Activated naive CD8-positive, alpha-beta T cell treated with anti-CD3 and anti-CD28 coated beads for 36 hours (primary cell): ENCODE results near the gene XYLT1. TPM values are rescaled to one million over a fixed set of nuclear protein-coding genes. Genes with fewer than 3 reads are reported as not detected.

Experiments
- DNase-seq: peaks from one replicate; pipeline ENCODE4 v3.0.0; 2021
- H3K27ac Mint-ChIP-seq: one replicate; pipeline ENCODE4 v1.8.0; 2022; ENCODE audit warnings: mild to moderate bottlenecking, moderate library complexity, mixed read lengths
- H3K27me3 Mint-ChIP-seq: one replicate; pipeline ENCODE4 v1.8.0; 2022; ENCODE audit warnings: mild to moderate bottlenecking, mixed read lengths
- H3K36me3 Mint-ChIP-seq: one replicate; pipeline ENCODE4 v1.8.0; 2021; ENCODE audit warnings: mild to moderate bottlenecking, mixed read lengths
- H3K4me1 Mint-ChIP-seq: one replicate; pipeline ENCODE4 v1.8.0; 2021; ENCODE audit warnings: mixed read lengths
- H3K4me3 Mint-ChIP-seq: one replicate; pipeline ENCODE4 v1.8.0; 2022; ENCODE audit warnings: mild to moderate bottlenecking, moderate library complexity, mixed read lengths
- H3K9me3 Mint-ChIP-seq: one replicate; pipeline ENCODE4 v1.8.0; 2022; ENCODE audit warnings: mixed read lengths
- total RNA-seq, 2 experiments: library from RNA; stranded (reverse); gene quantifications; one replicate each; pipeline ENCODE4 v1.2.3, GENCODE V29; 2021

Gene XYLT1
- total RNA-seq, 2 experiments from 2014 or later: 4.1 to 4.6 TPM

GRCh38 chr16:17302620-17303019, 168.1 kb downstream of the XYLT1 start:
- Mint-ChIP-seq H3K36me3 (peaks cover 2% of the 10 kb centered on the region), H3K27ac (peak overlapping the region; percentile 55), H3K4me1 (peaks cover 34% of the 10 kb centered on the region), H3K9me3 (no peaks in the 10 kb centered on the region), H3K27me3 (no peaks in the 10 kb centered on the region), H3K4me3 (no peak overlapping the region)
- DNase-seq: no peak

GRCh38 chr16:17302214-17302613, 168.5 kb downstream of the XYLT1 start:
- no peak for DNase-seq
- Mint-ChIP-seq H3K4me1 (peaks cover 34% of the 10 kb centered on the region), H3K27ac (no peak overlapping the region), H3K4me3 (no peak overlapping the region), H3K27me3 (no peaks in the 10 kb centered on the region), H3K9me3 (no peaks in the 10 kb centered on the region), H3K36me3 (peaks cover 2% of the 10 kb centered on the region)

- DNase-seq: no peak
- H3K36me3 Mint-ChIP-seq: peaks cover 2% of the 10 kb centered on the region
- H3K4me3 Mint-ChIP-seq: no peak overlapping the region
- H3K9me3 Mint-ChIP-seq: no peaks in the 10 kb centered on the region
- H3K27ac Mint-ChIP-seq: no peak overlapping the region
- peaks cover 34% of the 10 kb centered on the region for H3K4me1 Mint-ChIP-seq
- H3K27me3 Mint-ChIP-seq: no peaks in the 10 kb centered on the region
These were observed 169.1 kb downstream of the XYLT1 start for GRCh38 chr16:17301593-17302135.

GRCh38 chr16:17301184-17301583, 169.6 kb downstream of the XYLT1 start:
- no peak for DNase-seq
- no peak overlapping the region for H3K4me3 Mint-ChIP-seq
- peaks cover 2% of the 10 kb centered on the region for H3K36me3 Mint-ChIP-seq
- no peaks in the 10 kb centered on the region for H3K9me3 Mint-ChIP-seq
- no peaks in the 10 kb centered on the region for H3K27me3 Mint-ChIP-seq
- H3K27ac Mint-ChIP-seq: no peak overlapping the region
- peaks cover 33% of the 10 kb centered on the region for H3K4me1 Mint-ChIP-seq

GRCh38 chr16:17299790-17300189, 171.0 kb downstream of the XYLT1 start:
- Mint-ChIP-seq H3K27ac (no peak overlapping the region), H3K36me3 (no peaks in the 10 kb centered on the region), H3K4me1 (peaks cover 19% of the 10 kb centered on the region), H3K27me3 (no peaks in the 10 kb centered on the region), H3K9me3 (no peaks in the 10 kb centered on the region), H3K4me3 (no peak overlapping the region)
- DNase-seq: no peak

- Mint-ChIP-seq H3K4me3 (no peak overlapping the region), H3K9me3 (no peaks in the 10 kb centered on the region), H3K27ac (no peak overlapping the region), H3K4me1 (peaks cover 12% of the 10 kb centered on the region), H3K36me3 (no peaks in the 10 kb centered on the region), H3K27me3 (no peaks in the 10 kb centered on the region)
- DNase-seq: no peak
These were observed 172.5 kb downstream of the XYLT1 start for GRCh38 chr16:17298238-17298637.

GRCh38 chr16:17296431-17296830, 174.3 kb downstream of the XYLT1 start:
- no peak overlapping the region for H3K27ac Mint-ChIP-seq
- H3K36me3 Mint-ChIP-seq: peaks cover 3% of the 10 kb centered on the region
- H3K9me3 Mint-ChIP-seq: no peaks in the 10 kb centered on the region
- no peaks in the 10 kb centered on the region for H3K4me1 Mint-ChIP-seq
- no peak for DNase-seq
- no peak overlapping the region for H3K4me3 Mint-ChIP-seq
- H3K27me3 Mint-ChIP-seq: no peaks in the 10 kb centered on the region

- no peaks in the 10 kb centered on the region for H3K4me1 Mint-ChIP-seq
- peaks cover 3% of the 10 kb centered on the region for H3K36me3 Mint-ChIP-seq
- H3K9me3 Mint-ChIP-seq: no peaks in the 10 kb centered on the region
- no peaks in the 10 kb centered on the region for H3K27me3 Mint-ChIP-seq
- DNase-seq: no peak
- no peak overlapping the region for H3K4me3 Mint-ChIP-seq
- no peak overlapping the region for H3K27ac Mint-ChIP-seq
These were observed 174.8 kb downstream of the XYLT1 start for GRCh38 chr16:17295948-17296347.

- H3K9me3 Mint-ChIP-seq: no peaks in the 10 kb centered on the region
- no peaks in the 10 kb centered on the region for H3K4me1 Mint-ChIP-seq
- no peak for DNase-seq
- H3K4me3 Mint-ChIP-seq: no peak overlapping the region
- H3K27me3 Mint-ChIP-seq: no peaks in the 10 kb centered on the region
- H3K36me3 Mint-ChIP-seq: peaks cover 3% of the 10 kb centered on the region
- no peak overlapping the region for H3K27ac Mint-ChIP-seq
These were observed 175.9 kb downstream of the XYLT1 start for GRCh38 chr16:17294856-17295255.

- DNase-seq: no peak
- H3K9me3 Mint-ChIP-seq: no peaks in the 10 kb centered on the region
- no peak overlapping the region for H3K4me3 Mint-ChIP-seq
- peaks cover 1% of the 10 kb centered on the region for H3K4me1 Mint-ChIP-seq
- no peak overlapping the region for H3K27ac Mint-ChIP-seq
- no peaks in the 10 kb centered on the region for H3K27me3 Mint-ChIP-seq
- H3K36me3 Mint-ChIP-seq: peaks cover 5% of the 10 kb centered on the region
These were observed 176.8 kb downstream of the XYLT1 start for GRCh38 chr16:17293813-17294558.

- no peak for DNase-seq
- no peaks in the 10 kb centered on the region for H3K9me3 Mint-ChIP-seq
- peaks cover 3% of the 10 kb centered on the region for H3K4me1 Mint-ChIP-seq
- H3K4me3 Mint-ChIP-seq: no peak overlapping the region
- H3K36me3 Mint-ChIP-seq: peaks cover 5% of the 10 kb centered on the region
- no peak overlapping the region for H3K27ac Mint-ChIP-seq
- no peaks in the 10 kb centered on the region for H3K27me3 Mint-ChIP-seq
These were observed 179.5 kb downstream of the XYLT1 start for GRCh38 chr16:17291289-17291688.

- Mint-ChIP-seq H3K27ac (no peak overlapping the region), H3K36me3 (peaks cover 5% of the 10 kb centered on the region), H3K4me3 (no peak overlapping the region), H3K4me1 (peaks cover 6% of the 10 kb centered on the region), H3K9me3 (no peaks in the 10 kb centered on the region), H3K27me3 (no peaks in the 10 kb centered on the region)
- no peak for DNase-seq
These were observed 180.8 kb downstream of the XYLT1 start for GRCh38 chr16:17289674-17290635.

- Mint-ChIP-seq H3K36me3 (peaks cover 5% of the 10 kb centered on the region), H3K27me3 (no peaks in the 10 kb centered on the region), H3K9me3 (no peaks in the 10 kb centered on the region), H3K4me1 (peaks cover 10% of the 10 kb centered on the region), H3K27ac (no peak overlapping the region), H3K4me3 (no peak overlapping the region)
- no peak for DNase-seq
These were observed 181.7 kb downstream of the XYLT1 start for GRCh38 chr16:17289050-17289449.

GRCh38 chr16:17287166-17287800, 183.5 kb downstream of the XYLT1 start:
- no peaks in the 10 kb centered on the region for H3K27me3 Mint-ChIP-seq
- peaks cover 2% of the 10 kb centered on the region for H3K36me3 Mint-ChIP-seq
- no peak overlapping the region for H3K27ac Mint-ChIP-seq

GRCh38 chr16:17286443-17286842, 184.3 kb downstream of the XYLT1 start:
- Mint-ChIP-seq H3K27ac (no peak overlapping the region), H3K4me1 (peaks cover 10% of the 10 kb centered on the region), H3K4me3 (no peak overlapping the region), H3K36me3 (peaks cover 1% of the 10 kb centered on the region), H3K27me3 (no peaks in the 10 kb centered on the region), H3K9me3 (no peaks in the 10 kb centered on the region)
- no peak for DNase-seq

More at GRCh38 chr16:17287166-17287800, 183.5 kb downstream of the XYLT1 start:
- H3K4me1 Mint-ChIP-seq: peaks cover 10% of the 10 kb centered on the region
- no peak overlapping the region for H3K4me3 Mint-ChIP-seq
- DNase-seq: no peak
- no peaks in the 10 kb centered on the region for H3K9me3 Mint-ChIP-seq
